ENCODE measurements around the gene MARCHF2. TPM values are rescaled to one million over a fixed set of nuclear protein-coding genes. Genes with fewer than 3 reads are reported as not detected.
A peak's percentile ranks its signal among the peaks of the same experiment; 100 is the strongest.

MARCHF2 gene
- total RNA-seq, 1 donor from 2014 or later: 247 TPM

GRCh38 chr19:8387688-8388611, 25.2 kb upstream of the MARCHF2 start:
- DNase-seq: no peak

- DNase-seq: no peak
Measured at GRCh38 chr19:8388612-8388958, 24.5 kb upstream of the MARCHF2 start.

GRCh38 chr19:8389891-8390616, 23.1 kb upstream of the MARCHF2 start, which contains the start of gene RAB11B:
TSS of gene RAB11B (plus strand) at chr19:8390360. CDS start at chr19:8390417, 57 bp downstream.
- peak; percentile 100 for DNase-seq

- DNase-seq: peak; percentile 97
Measured at GRCh38 chr19:8390617-8390981, 22.5 kb upstream of the MARCHF2 start.

GRCh38 chr19:8391198-8392016, 21.7 kb upstream of the MARCHF2 start:
- DNase-seq: no peak

- DNase-seq: peak; percentile 63
Measured at GRCh38 chr19:8392017-8392591, 21.0 kb upstream of the MARCHF2 start.

- no peak for DNase-seq
Measured at GRCh38 chr19:8393192-8393870, 19.8 kb upstream of the MARCHF2 start.

- DNase-seq: no peak
Measured at GRCh38 chr19:8393871-8394250, 19.2 kb upstream of the MARCHF2 start.

GRCh38 chr19:8395621-8396082, 17.5 kb upstream of the MARCHF2 start:
- DNase-seq: no peak

GRCh38 chr19:8396185-8396562, 16.9 kb upstream of the MARCHF2 start:
- no peak for DNase-seq

GRCh38 chr19:8396563-8397203, 16.4 kb upstream of the MARCHF2 start:
- peak; percentile 89 for DNase-seq

GRCh38 chr19:8397271-8397670, 15.8 kb upstream of the MARCHF2 start:
- no peak for DNase-seq

GRCh38 chr19:8397746-8398310, 15.3 kb upstream of the MARCHF2 start:
- DNase-seq: no peak

GRCh38 chr19:8398311-8398771, 14.8 kb upstream of the MARCHF2 start:
- DNase-seq: no peak

GRCh38 chr19:8399681-8400188, 13.4 kb upstream of the MARCHF2 start:
- no peak for DNase-seq

- no peak for DNase-seq
Measured at GRCh38 chr19:8401981-8402411, 11.1 kb upstream of the MARCHF2 start.

- DNase-seq: no peak
Measured at GRCh38 chr19:8403098-8403819, 9.8 kb upstream of the MARCHF2 start.

GRCh38 chr19:8403820-8404109, 9.3 kb upstream of the MARCHF2 start:
- DNase-seq: no peak

GRCh38 chr19:8404391-8405151, 8.5 kb upstream of the MARCHF2 start:
- DNase-seq: no peak

Data from dermis blood vessel endothelial cell (primary cell).